MM.1S (cell line): ENCODE measurements around the gene DNAJC17.

Experiments used
- DNase-seq: peaks from one replicate; pipeline ENCODE4 v3.0.0-alpha.2; 2015
- H2AFZ ChIP-seq: fragments of 300-600 bp; sonication (generic); 2 replicates; pipeline ENCODE4 v1.6.0; 2016; ENCODE audit warnings: antibody characterized with exemption, low read length
- H3F3A ChIP-seq: fragments of 300-600 bp; sonication (generic); 2 replicates; pipeline ENCODE4 v1.6.1; 2016; ENCODE audit warnings: mild to moderate bottlenecking, antibody characterized with exemption, low read length, moderate library complexity, mixed read lengths; ENCODE audit not compliant: insufficient read depth
- H3K27ac ChIP-seq: fragments of 300-600 bp; sonication (generic); 2 replicates; pipeline ENCODE4 v1.5.1; 2016; ENCODE audit warnings: mild to moderate bottlenecking, low read length
- H3K27me3 ChIP-seq: fragments of 300-600 bp; sonication (generic); replicated peaks from 2 replicates; pipeline ENCODE4 v1.6.0; 2016; ENCODE audit warnings: low read length; ENCODE audit not compliant: insufficient read depth
- H3K36me3 ChIP-seq: fragments of 300-600 bp; sonication (generic); replicated peaks from 2 replicates; pipeline ENCODE4 v1.6.1; 2016; ENCODE audit warnings: mild to moderate bottlenecking, low read length, mixed read lengths; ENCODE audit not compliant: insufficient read depth
- H3K4me1 ChIP-seq: fragments of 300-600 bp; sonication (generic); 2 replicates; pipeline ENCODE4 v1.6.1; 2016; ENCODE audit warnings: low read length, mixed read lengths
- H3K4me2 ChIP-seq: fragments of 300-600 bp; sonication (generic); 2 replicates; pipeline ENCODE4 v1.6.0; 2016; ENCODE audit warnings: low read depth, low read length
- H3K4me3 ChIP-seq: fragments of 300-600 bp; sonication (generic); 2 replicates; pipeline ENCODE4 v1.5.1; 2016; ENCODE audit warnings: low read length, mixed read lengths
- H3K79me2 ChIP-seq: fragments of 300-600 bp; sonication (generic); 2 replicates; pipeline ENCODE4 v1.6.1; 2016; ENCODE audit warnings: mixed run types, low read length, mixed read lengths
- H3K9ac ChIP-seq: fragments of 300-600 bp; sonication (generic); 2 replicates; pipeline ENCODE4 v1.6.1; 2016; ENCODE audit warnings: low read length, mixed read lengths
- H3K9me2 ChIP-seq: fragments of 300-600 bp; sonication (generic); replicated peaks from 2 replicates; pipeline ENCODE4 v1.6.1; 2016; ENCODE audit warnings: mild to moderate bottlenecking, low read length, mixed read lengths; ENCODE audit not compliant: insufficient read depth
- H3K9me3 ChIP-seq: fragments of 300-600 bp; sonication (generic); replicated peaks from 2 replicates; pipeline ENCODE4 v1.6.1; 2016; ENCODE audit warnings: mild to moderate bottlenecking, low read length, mixed read lengths; ENCODE audit not compliant: insufficient read depth
- H4K20me1 ChIP-seq: fragments of 300-600 bp; sonication (generic); 2 replicates; pipeline ENCODE4 v1.6.1; 2016; ENCODE audit warnings: mild to moderate bottlenecking, low read length, moderate library complexity, mixed read lengths; ENCODE audit not compliant: insufficient read depth
- CTCF ChIP-seq: fragments of 300-600 bp; sonication (generic); IDR thresholded peaks from 2 replicates; pipeline ENCODE4 v1.5.1; 2016; ENCODE audit warnings: antibody characterized with exemption, low read length, mixed read lengths
- EZH2 ChIP-seq: fragments of 300-600 bp; sonication (generic); optimal IDR thresholded peaks from 2 replicates; pipeline ENCODE3; 2017; ENCODE audit warnings: low read depth, mild to moderate bottlenecking, antibody characterized with exemption, low read length, mixed read lengths
- EZH2phosphoT487 ChIP-seq: fragments of 300-600 bp; sonication (generic); IDR thresholded peaks from 2 replicates; pipeline ENCODE4 v1.6.1; 2018; ENCODE audit warnings: antibody characterized with exemption, low read length

The DNAJC17 gene

GRCh38 chr15:40845036-40845435 is 37.8 kb upstream of the DNAJC17 start:
- H3K9ac ChIP-seq: no peak overlapping the region

GRCh38 chr15:40844696-40845030 is 37.4 kb upstream of the DNAJC17 start:
- peak; percentile 39 for DNase-seq
- peak overlapping the region; percentile 75 for H3K4me2 ChIP-seq
- peaks cover 6% of the 10 kb centered on the region; the same call in 1 of the 2 replicates for H3F3A ChIP-seq
- no peaks in the 10 kb centered on the region for H4K20me1 ChIP-seq
- peaks cover 49% of the 10 kb centered on the region for H3K79me2 ChIP-seq
- no peaks in the 10 kb centered on the region for H3K9me2 ChIP-seq
- H3K36me3 ChIP-seq: no peaks in the 10 kb centered on the region
- H3K27ac ChIP-seq: no peak overlapping the region; the same call in 1 of the 2 replicates
- H2AFZ ChIP-seq: peak overlapping the region; percentile 94
- peak overlapping the region; percentile 77 for H3K4me3 ChIP-seq
- H3K4me1 ChIP-seq: peaks cover 25% of the 10 kb centered on the region
- peak overlapping the region; percentile 51; the same call in 1 of the 2 replicates for H3K9ac ChIP-seq
- TF ChIP-seq CTCF: 0 out of 2 replicates have a peak, but pooled peaks have one; percentile 2
- no peak for TF ChIP-seq EZH2
- no peaks in the 10 kb centered on the region for H3K27me3 ChIP-seq
- no peaks in the 10 kb centered on the region for H3K9me3 ChIP-seq

More at GRCh38 chr15:40845036-40845435, 37.8 kb upstream of the DNAJC17 start:
- DNase-seq: no peak
- peak overlapping the region; percentile 94 for H2AFZ ChIP-seq
- peaks cover 25% of the 10 kb centered on the region for H3K4me1 ChIP-seq
- H3K27ac ChIP-seq: no peak overlapping the region
- TF ChIP-seq EZH2phosphoT487 (no peak), CTCF (no peak), EZH2 (no peak)
- H4K20me1 ChIP-seq: no peaks in the 10 kb centered on the region
- no peaks in the 10 kb centered on the region for H3K27me3 ChIP-seq
- peaks cover 6% of the 10 kb centered on the region; the same call in 1 of the 2 replicates for H3F3A ChIP-seq
- H3K4me3 ChIP-seq: peak overlapping the region; percentile 77
- H3K36me3 ChIP-seq: no peaks in the 10 kb centered on the region
- H3K79me2 ChIP-seq: peaks cover 49% of the 10 kb centered on the region
- H3K9me3 ChIP-seq: no peaks in the 10 kb centered on the region
- peak overlapping the region; percentile 75 for H3K4me2 ChIP-seq
- H3K9me2 ChIP-seq: no peaks in the 10 kb centered on the region

- TF ChIP-seq CTCF (no peak), EZH2 (no peak), EZH2phosphoT487 (no peak)
- Histone ChIP-seq H3K9ac (peak within 1 kb of the TSS; percentile 51; the same call in 1 of the 2 replicates), H3K9me3 (no peaks in the 10 kb centered on the region), H3K79me2 (peaks cover 44% of the 10 kb centered on the region), H3F3A (peaks cover 6% of the 10 kb centered on the region; the same call in 1 of the 2 replicates), H3K9me2 (no peaks in the 10 kb centered on the region), H3K36me3 (no peaks in the 10 kb centered on the region), H3K4me3 (peak within 1 kb of the TSS; percentile 77), H3K4me2 (peak within 1 kb of the TSS; percentile 75), H4K20me1 (no peaks in the 10 kb centered on the region), H3K27me3 (no peaks in the 10 kb centered on the region), H3K4me1 (peaks cover 25% of the 10 kb centered on the region), H2AFZ (peak within 1 kb of the TSS; percentile 94), H3K27ac (no peak within 1 kb of the TSS; the same call in 1 of the 2 replicates)
- DNase-seq: peak; percentile 47
These were observed 36.8 kb upstream of the DNAJC17 start, which contains the start of gene SPINT1 for GRCh38 chr15:40843885-40844695. Gene SPINT1, plus strand, starts transcription at chr15:40844048. Its CDS starts 507 bp downstream, at chr15:40844555.
